Motor neuron (in vitro differentiated cells): ENCODE measurements around the gene PITRM1. TPM values are rescaled to one million over a fixed set of nuclear protein-coding genes. Genes with fewer than 3 reads are reported as not detected.
"Not testable (repeated sequence)": the region's sequence is repeated elsewhere in the genome, so short reads cannot be mapped to it uniquely, and the experiment has no call there.

Source experiments
- ATAC-seq, 8 experiments: fragments of 200-7000 bp; cut with Tn5 transposase; replicated peaks in 6 of 8; 2 replicates each; pipeline ENCODE4 v1.8.0; 2021; ENCODE audit warnings: mild to moderate bottlenecking in 8 of 8, moderate library complexity in 8 of 8
- H3K27ac ChIP-seq, 2 donors: fragments of 250-450 bp; sonication (Bioruptor Pico); 2 replicates each; pipeline ENCODE4 v1.9.0; 2021; ENCODE audit warnings: antibody characterized with exemption in 2 of 2, mild to moderate bottlenecking in 2 of 2, moderate library complexity in 1 of 2
- H3K4me1 ChIP-seq, 2 donors: fragments of 250-450 bp; sonication (Bioruptor Pico); replicated peaks in 1 of 2; 2 replicates each; pipeline ENCODE4 v1.6.1; 2021; ENCODE audit warnings: antibody characterized with exemption in 2 of 2, mild to moderate bottlenecking in 2 of 2, moderate library complexity in 1 of 2
- H3K4me3 ChIP-seq, 5 donors: fragments of 250-450 bp; sonication (Bioruptor Pico); 2 replicates each; pipeline ENCODE4 v1.9.0; 2021; ENCODE audit warnings: antibody characterized with exemption in 5 of 5, mild to moderate bottlenecking in 5 of 5, moderate library complexity in 4 of 5
- WGBS, 10 experiments: fragments of 450-650 bp; shearing (Covaris generic); methylation state at CpG; one replicate each; pipeline ENCODE4 v1.0.0; 2022; 5-methylcytosine and 5-hydroxymethylcytosine counted together
- in situ Hi-C, 9 experiments: fragments of 400-800 bp; cut with MboI; loops; one replicate each; pipeline ENCODE4 v1.15.0; 2021; ENCODE audit warnings: low sequenced_read_pairs in 9 of 9, low pct_unique_long_range_greater_than_20kb in 2 of 9; ENCODE audit not compliant: unreplicated experiment in 9 of 9
- total RNA-seq, 8 experiments: library from RNA; unstranded; fragments of 300-600 nt; gene quantifications; 2 replicates each; pipeline versions ENCODE4 v1.2.3 to v1.2.4, GENCODE V29; 2022

The PITRM1 gene
- total RNA-seq, 8 experiments from 2014 or later = 33.2 to 153 (median 56.6) TPM

GRCh38 chr10:3178042-3178441 is 5.5 kb upstream of the PITRM1 start:
- 75 to 100% (median 97%) methylated on average over 1 to 5 of the region's 5 CpGs; no CpG with 5 or more reads in 5 of the 10 experiments for WGBS, 10 experiments
- no peak overlapping the region for H3K4me3 ChIP-seq
- in situ Hi-C loops = loop anchor here in 2 of 9 experiments (25.0 kb wide), 2 partner anchors 1584 to 1609 kb away; no protein-coding TSS in a partner anchor

GRCh38 chr10:3173171-3173878 is 743 bp upstream of the PITRM1 start:
- Histone ChIP-seq H3K4me3 (peak overlapping the region; percentile 39 to 93 (median 68)), H3K27ac (peak overlapping the region in 1 of 2 donors; percentile 5), H3K4me1 (peaks cover 2 to 7% of the 10 kb centered on the region in 2 donors)
- in situ Hi-C loops = no loop called here
- WGBS, 10 experiments = 0 to 100% (median 89%) methylated on average over 1 to 4 of the region's 26 CpGs; no CpG with 5 or more reads in 6 of the 10 experiments
- no peak for ATAC-seq

More at GRCh38 chr10:3178042-3178441, 5.5 kb upstream of the PITRM1 start:
- Histone ChIP-seq H3K4me1 (no peaks in the 10 kb centered on the region), H3K27ac (no peak overlapping the region)
- ATAC-seq = no peak

- Histone ChIP-seq H3K4me3 (peak overlapping the region; percentile 68 to 93 (median 76)), H3K27ac (peak overlapping the region; percentile 61 to 81), H3K4me1 (peaks cover 2 to 7% of the 10 kb centered on the region in 2 donors)
- ATAC-seq = peak in 3 of 8 experiments; percentile 6 to 11 (median 8)
- in situ Hi-C loops = no loop called here
- 0 to 9% (median 3%) methylated on average over 3 to 17 of the region's 21 CpGs; no CpG with 5 or more reads in 1 of the 10 experiments for WGBS, 10 experiments
Observed at GRCh38 chr10:3172081-3172445, 519 bp downstream of the PITRM1 start.

GRCh38 chr10:3171488-3171887 is 1.1 kb downstream of the PITRM1 start:
- H3K27ac ChIP-seq, ATAC-seq, in situ Hi-C loops, H3K4me1 ChIP-seq: not testable (repeated sequence)
- 69 to 100% (median 87%) methylated on average over 2 to 11 of the region's 11 CpGs; no CpG with 5 or more reads in 2 of the 10 experiments for WGBS, 10 experiments
- H3K4me3 ChIP-seq = peak overlapping the region; percentile 68 to 93 (median 76)

GRCh38 chr10:3169673-3170072 is 2.9 kb downstream of the PITRM1 start:
- in situ Hi-C loops = no loop called here
- 81 to 93% (median 87%) methylated on average over 2 to 10 of the region's 10 CpGs; no CpG with 5 or more reads in 1 of the 10 experiments for WGBS, 10 experiments
- no peak for ATAC-seq
- no peak overlapping the region for H3K4me3 ChIP-seq
- peaks cover 2 to 7% of the 10 kb centered on the region in 2 donors for H3K4me1 ChIP-seq
- H3K27ac ChIP-seq = no peak overlapping the region

GRCh38 chr10:3169271-3169670 is 3.3 kb downstream of the PITRM1 start:
- H3K4me3 ChIP-seq = no peak overlapping the region
- H3K4me1 ChIP-seq = peaks cover 2 to 7% of the 10 kb centered on the region in 2 donors
- 73 to 100% (median 96%) methylated on average over 1 to 10 of the region's 10 CpGs; no CpG with 5 or more reads in 1 of the 10 experiments for WGBS, 10 experiments
- in situ Hi-C loops = no loop called here
- ATAC-seq = no peak
- no peak overlapping the region for H3K27ac ChIP-seq

- ATAC-seq = no peak
- no peak overlapping the region for H3K27ac ChIP-seq
- 87 to 100% (median 94%) methylated on average over 1 to 12 of the region's 21 CpGs; no CpG with 5 or more reads in 1 of the 10 experiments for WGBS, 10 experiments
- peaks cover 2 to 7% of the 10 kb centered on the region in 2 donors for H3K4me1 ChIP-seq
- in situ Hi-C loops = no loop called here
- H3K4me3 ChIP-seq = no peak overlapping the region
Observed at GRCh38 chr10:3167611-3168330, 4.8 kb downstream of the PITRM1 start.

GRCh38 chr10:3166496-3167290 is 5.9 kb downstream of the PITRM1 start:
- in situ Hi-C loops = no loop called here

GRCh38 chr10:3165196-3165595 is 7.4 kb downstream of the PITRM1 start:
- Histone ChIP-seq H3K4me3 (no peak overlapping the region), H3K4me1 (no peaks in the 10 kb centered on the region), H3K27ac (no peak overlapping the region)
- no peak for ATAC-seq
- in situ Hi-C loops = no loop called here
- WGBS, 10 experiments = 81 to 100% (median 92%) methylated on average over 3 to 9 of the region's 9 CpGs; no CpG with 5 or more reads in 3 of the 10 experiments

More at GRCh38 chr10:3166496-3167290, 5.9 kb downstream of the PITRM1 start:
- WGBS, 10 experiments = 71 to 100% (median 92%) methylated on average over 1 to 10 of the region's 10 CpGs
- Histone ChIP-seq H3K4me3 (no peak overlapping the region), H3K4me1 (peaks cover 2 to 6% of the 10 kb centered on the region in 2 donors), H3K27ac (no peak overlapping the region)
- no peak for ATAC-seq

- Histone ChIP-seq H3K4me3 (no peak overlapping the region), H3K27ac (no peak overlapping the region), H3K4me1 (no peaks in the 10 kb centered on the region)
- ATAC-seq = no peak
- in situ Hi-C loops = no loop called here
- 65 to 100% (median 91%) methylated on average over 1 to 9 of the region's 9 CpGs for WGBS, 10 experiments
Observed at GRCh38 chr10:3163879-3164278, 8.7 kb downstream of the PITRM1 start.

- 73 to 100% (median 90%) methylated on average over 1 to 8 of the region's 9 CpGs; no CpG with 5 or more reads in 1 of the 10 experiments for WGBS, 10 experiments
- Histone ChIP-seq H3K27ac (no peak overlapping the region), H3K4me1 (no peaks in the 10 kb centered on the region), H3K4me3 (no peak overlapping the region)
- ATAC-seq = no peak
- in situ Hi-C loops = no loop called here
Observed at GRCh38 chr10:3162533-3162932, 10.0 kb downstream of the PITRM1 start.

GRCh38 chr10:3159152-3159551 is 13.4 kb downstream of the PITRM1 start:
- Histone ChIP-seq H3K27ac (no peak overlapping the region), H3K4me3 (no peak overlapping the region), H3K4me1 (no peaks in the 10 kb centered on the region)
- in situ Hi-C loops = no loop called here
- peak in 1 of 8 experiments; percentile 24 for ATAC-seq
- 40 to 97% (median 93%) methylated on average over 2 to 9 of the region's 10 CpGs; no CpG with 5 or more reads in 2 of the 10 experiments for WGBS, 10 experiments
